Erythroblast (primary cell): Measurements from ENCODE around the gene FASN.
A peak's percentile ranks its signal among the peaks of the same experiment; 100 is the strongest.

Experiments used
- GATA1 ChIP-seq: IDR thresholded peaks from 2 replicates; pipeline ENCODE4 v1.6.1; 2011; ENCODE audit warnings: low read depth, mild to moderate bottlenecking, control low read depth, low read length, moderate library complexity
- POLR2A ChIP-seq: IDR thresholded peaks from 2 replicates; pipeline ENCODE4 v1.6.1; 2011; ENCODE audit warnings: mild to moderate bottlenecking, low read length

GRCh38 chr17:82098939-82099763 is 1.1 kb upstream of the FASN start:
- peak; percentile 3 for TF ChIP-seq POLR2A
- TF ChIP-seq GATA1, result no peak
